HG03442 (cell line): ENCODE data around the gene UBE4B.

Experiments used
- ATAC-seq: cut with Tn5 transposase; IDR thresholded peaks from one replicate; pipeline ENCODE4 v1.9.1; 2021; ENCODE audit warnings: mild to moderate bottlenecking, moderate library complexity; ENCODE audit not compliant: unreplicated experiment

UBE4B gene

DNA sequence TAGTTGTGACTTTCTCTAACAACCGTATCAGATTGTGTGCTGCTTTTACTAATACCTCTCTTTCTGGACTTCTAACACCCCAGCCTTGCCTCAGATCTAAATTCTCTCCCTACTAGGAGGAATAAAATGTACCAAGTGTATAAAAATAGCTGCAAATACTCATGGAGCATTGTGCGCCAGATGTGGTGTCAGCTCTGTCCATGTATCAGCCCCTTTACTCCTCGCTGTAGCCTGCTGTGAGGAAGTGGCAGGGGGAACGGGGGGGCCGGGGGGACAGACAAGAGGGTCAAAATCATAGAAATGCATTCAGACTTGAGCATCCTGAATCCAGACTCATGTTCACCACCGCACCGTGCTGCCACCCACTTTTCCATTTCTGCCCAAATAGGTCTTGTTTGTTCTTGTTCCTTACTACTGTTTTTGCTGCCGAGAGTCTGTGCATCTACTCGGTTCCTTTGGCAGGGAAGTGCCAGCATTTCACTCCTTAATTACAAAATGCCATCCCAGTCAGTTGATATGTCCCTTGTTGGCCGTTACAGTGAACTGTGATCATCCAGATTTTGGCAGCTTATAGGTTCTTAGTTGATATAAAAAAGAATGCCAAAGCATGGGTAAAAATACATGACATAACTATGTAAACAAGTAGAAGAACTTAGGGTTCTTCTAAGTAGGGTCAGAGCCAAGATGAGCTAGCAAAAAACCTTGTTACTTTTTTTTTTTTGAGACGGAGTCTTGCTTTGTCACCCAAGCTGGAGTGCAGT lies 76.4 kb downstream of the UBE4B start:
- no peak for ATAC-seq

DNA sequence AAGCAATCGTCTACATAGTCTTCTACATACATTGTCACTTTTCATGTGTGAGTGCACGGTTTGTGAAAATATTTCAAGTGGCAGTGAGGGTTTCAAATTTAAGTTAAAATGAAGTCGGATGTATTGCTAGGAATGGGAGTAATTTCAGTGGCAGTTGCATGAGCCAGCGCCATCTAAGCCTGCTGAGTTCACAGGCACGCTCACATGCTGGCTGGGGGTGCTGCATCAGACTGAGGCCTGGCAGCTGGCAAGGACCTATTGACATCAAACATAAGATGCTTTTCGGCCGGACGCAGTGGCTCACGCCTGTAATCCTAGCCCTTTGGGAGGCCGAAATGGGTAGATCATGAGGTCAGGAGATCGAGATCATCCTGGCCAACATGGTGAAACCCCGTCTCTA lies 80.7 kb downstream of the UBE4B start:
- no peak for ATAC-seq

DNA sequence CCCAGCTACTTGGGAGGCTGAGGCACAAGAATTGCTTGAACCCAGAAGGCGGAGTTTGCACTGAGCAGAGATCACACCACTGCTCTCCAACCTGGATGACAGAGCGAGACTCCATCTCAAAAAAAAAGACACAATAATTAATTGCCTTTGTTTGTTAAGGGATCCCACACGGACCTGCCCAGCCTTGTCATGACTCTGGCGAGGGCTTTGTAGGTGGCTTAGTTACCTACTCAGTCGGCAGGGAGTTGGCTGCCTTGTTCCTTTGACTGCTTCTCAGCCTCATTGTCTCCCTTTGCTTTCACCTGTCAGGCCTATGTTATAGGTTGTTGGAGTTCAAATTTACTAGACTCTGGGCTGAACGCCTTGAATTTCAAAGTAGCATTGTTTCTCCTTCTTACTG lies 82.0 kb downstream of the UBE4B start:
- no peak for ATAC-seq

DNA sequence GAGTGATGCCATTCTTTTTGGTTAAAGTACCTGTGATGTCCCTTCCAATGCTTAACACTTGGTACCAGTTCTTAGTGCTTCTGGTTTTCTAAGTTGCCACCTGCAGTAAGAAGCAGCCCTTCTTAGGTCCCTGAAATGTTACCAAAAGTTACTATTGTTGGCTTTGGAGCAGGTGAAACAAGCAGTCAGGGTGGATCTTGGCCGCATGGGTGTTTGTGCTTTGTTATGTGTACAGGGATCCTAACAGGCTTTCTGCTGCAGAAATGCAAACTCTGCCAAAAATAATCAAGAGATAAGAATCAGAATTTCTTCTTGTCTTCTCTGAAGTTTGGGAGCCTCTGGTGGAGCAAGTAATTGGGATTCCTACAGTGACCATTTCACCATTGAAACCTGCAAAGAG lies 84.4 kb downstream of the UBE4B start:
- no peak for ATAC-seq

DNA sequence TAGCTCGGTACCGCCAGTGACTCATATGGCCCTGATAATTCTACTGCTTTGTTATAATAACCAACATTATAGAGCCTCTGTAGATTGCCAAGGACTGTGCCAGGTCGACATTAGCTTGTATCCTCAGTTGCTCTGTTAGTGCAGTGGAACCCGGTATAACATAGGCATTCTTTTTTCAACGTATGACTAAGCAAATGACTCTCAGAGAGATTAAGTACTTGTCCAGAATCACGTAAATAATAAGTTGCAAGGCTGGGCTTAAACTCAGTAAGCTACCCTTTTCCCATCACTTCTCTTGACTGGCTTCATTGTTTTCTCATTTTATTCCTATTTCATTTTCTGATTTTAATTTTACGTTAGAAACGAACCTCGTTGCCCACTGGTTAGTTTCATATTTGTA lies 85.1 kb downstream of the UBE4B start:
- ATAC-seq: no peak

DNA sequence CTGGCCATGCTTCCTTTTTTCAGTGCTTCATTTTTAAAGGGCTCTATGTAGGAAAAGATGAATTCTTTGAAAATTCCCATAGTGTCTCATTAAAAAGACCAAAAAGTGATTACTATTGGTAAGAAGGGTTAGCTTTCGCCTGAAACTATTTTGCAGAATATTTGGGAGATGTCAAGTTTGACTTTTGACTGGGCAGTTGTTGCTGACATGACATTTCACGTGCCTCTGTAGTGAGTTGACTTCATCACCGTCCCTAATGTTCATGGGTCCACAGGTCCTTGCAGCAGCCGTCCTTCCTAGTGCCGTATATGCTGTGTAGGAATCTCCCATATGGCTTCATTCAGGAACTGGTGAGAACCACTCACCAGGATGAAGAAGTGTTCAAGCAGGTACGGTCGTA lies 88.9 kb downstream of the UBE4B start:
- ATAC-seq: no peak

DNA sequence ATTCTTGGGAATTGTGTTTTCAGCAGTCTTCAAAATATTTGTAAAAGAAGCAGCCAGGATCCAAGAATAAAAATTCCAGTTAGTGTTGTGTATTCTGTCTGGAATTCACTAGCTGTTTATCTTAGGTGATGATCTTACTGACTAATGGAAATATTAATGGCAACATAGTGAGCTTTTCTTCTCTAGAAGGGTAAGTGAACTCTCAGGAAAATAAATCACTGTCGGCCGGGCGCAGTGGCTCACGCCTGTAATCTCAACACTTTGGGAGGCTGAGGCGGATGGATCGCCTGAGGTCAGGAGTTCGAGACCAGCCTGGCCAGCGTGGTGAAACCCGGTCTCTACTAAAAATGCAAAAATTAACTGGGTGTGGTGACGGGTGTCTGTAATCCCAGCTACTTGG lies 90.2 kb downstream of the UBE4B start:
- ATAC-seq: no peak

DNA sequence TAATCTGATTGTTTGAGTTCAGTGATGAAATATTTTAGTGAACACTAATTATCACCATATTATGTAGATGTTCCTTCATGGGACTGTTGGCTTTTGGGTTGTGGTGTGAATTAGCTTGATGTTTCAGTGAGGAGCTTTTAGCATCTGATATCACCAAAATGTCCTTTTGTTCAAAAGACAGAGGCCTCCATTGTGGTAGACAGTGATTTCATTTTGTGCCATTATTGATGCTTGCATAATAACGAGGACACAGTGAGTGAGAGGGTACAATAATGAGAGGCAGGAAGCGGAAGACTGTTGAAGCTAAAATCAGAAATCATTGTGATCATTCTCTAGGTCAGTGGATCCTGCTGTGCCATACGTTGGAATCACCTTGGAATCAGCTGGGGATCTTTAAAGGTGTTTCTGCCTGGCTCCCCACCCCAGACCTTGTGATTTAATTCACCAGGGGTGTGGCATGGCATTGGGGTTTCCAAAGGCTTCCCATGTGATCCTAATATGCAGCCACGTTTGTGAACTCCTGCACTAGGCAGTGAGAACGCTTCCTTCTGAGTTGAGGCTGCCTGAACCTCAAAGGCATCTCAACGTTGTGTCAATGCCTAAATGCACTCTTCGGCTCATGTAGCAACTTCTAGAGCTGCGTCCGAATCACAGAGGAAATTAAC lies 95.5 kb downstream of the UBE4B start:
- no peak for ATAC-seq

DNA sequence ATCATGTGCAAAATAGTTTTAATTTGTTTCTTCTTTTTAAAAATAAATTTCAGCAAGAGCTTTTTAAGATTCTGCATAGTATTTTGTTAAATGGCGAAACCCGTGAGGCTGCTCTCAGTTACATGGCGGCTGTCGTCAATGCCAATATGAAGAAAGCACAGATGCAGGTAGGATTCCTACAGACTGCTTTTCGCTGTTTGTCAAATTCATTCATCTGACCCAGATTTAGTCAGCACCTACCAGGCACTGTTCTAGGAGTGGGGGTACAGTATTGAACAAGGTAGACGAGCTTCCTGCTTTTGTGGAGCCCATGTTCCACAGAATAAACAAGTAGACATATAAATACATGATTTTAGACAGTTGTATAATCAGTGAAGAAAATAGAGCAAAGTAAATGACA lies 99.6 kb downstream of the UBE4B start:
- ATAC-seq: no peak

DNA sequence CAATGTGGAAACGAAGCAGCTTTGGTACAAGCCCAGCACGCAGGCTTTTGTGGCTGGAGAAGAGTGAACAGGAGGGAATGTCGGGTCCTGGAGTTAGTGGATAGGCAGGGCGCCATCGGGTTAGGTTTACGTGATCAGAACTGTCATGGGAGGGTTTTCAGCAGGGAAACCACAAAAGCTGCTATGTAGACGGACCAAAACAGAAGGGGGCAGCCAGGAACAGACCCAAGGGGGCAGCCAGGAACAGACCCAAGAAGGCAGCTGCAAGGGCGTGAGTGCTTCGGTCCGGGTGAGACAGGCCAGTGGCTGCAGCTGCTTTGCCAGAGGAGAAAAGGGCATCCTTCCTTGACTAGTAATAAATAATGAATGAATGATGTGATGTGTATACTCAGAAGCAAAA lies 100.1 kb downstream of the UBE4B start:
- ATAC-seq: no peak

DNA sequence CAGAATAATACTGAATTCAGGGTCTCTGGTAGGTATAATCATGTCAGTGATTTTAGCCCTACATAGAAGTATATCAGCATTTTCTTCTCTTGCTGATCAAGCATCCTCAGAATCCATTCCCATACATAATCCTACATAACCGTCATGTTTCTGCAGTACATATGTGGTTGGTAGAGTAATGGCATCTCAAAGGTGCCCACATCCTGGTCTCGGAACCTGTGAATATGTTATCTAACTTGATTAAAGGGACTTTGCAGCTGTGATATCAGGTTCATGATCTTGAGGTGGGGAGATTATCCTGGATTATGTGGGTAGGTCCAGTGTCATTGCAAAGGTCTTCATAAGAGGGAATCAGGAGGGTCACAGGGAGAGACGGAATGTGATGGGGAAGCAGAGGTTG lies 108.2 kb downstream of the UBE4B start:
- ATAC-seq: no peak

DNA sequence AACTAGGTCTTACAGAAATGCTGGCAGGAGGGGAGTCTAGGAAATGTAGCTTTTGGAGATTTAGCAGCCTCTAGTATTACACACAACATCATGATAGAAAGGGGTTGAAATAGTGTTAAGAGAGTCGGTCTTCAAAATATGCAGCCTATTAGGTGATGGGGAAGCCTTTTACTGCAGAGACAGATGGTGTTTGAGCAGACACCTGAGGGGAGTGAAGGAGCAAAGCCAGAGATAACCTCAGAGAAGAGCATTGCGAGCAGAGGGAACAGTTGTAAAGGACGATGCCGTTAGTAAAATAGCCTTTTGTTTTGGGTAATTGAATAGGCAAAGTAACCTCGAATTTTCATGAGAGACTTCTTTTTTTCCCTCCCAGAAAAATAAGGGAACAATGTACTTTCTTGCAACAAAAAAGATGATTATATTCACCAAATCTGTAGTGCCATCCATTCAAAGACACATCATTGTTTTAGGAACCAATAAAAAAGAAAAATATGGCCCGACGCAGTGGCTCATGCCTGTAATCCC lies 111.3 kb downstream of the UBE4B start:
- no peak for ATAC-seq

DNA sequence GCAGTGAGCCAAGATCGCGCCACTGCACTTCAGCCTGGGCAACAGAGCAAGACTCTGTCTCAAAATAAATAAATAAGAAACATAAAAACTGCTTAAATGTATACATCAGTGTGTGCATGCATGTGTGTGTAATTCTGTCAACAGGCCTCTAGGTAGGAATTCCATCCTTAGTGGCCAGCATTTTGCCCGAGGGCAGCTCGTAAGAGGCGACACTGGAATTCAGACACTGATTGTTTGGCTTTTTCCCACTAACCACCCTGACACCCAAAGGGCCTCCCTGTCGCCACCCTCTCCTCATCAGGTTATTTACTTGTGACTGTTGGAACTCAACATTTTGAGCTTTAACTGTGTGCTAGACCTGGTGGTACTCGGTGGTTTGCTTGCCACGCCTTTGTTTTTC lies 113.6 kb downstream of the UBE4B start:
- ATAC-seq: no peak

DNA sequence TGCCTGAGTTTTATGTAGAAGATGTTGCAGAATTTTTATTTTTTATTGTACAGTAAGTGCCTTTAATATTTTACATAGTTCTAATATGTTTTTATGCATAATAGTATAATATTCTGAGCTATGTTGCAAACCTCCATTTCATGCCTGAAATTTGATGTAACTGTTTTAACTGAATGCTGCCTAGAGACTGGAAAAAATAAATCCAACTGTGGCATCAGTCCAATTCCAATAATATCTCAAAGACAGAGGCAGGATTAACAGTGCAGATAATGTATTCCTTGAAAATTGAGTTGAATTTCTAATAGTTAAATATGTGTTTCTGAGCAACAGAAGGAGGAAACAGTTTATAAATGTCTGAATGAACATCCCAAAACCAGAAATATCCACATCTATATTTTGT lies 116.5 kb downstream of the UBE4B start:
- ATAC-seq: no peak

DNA sequence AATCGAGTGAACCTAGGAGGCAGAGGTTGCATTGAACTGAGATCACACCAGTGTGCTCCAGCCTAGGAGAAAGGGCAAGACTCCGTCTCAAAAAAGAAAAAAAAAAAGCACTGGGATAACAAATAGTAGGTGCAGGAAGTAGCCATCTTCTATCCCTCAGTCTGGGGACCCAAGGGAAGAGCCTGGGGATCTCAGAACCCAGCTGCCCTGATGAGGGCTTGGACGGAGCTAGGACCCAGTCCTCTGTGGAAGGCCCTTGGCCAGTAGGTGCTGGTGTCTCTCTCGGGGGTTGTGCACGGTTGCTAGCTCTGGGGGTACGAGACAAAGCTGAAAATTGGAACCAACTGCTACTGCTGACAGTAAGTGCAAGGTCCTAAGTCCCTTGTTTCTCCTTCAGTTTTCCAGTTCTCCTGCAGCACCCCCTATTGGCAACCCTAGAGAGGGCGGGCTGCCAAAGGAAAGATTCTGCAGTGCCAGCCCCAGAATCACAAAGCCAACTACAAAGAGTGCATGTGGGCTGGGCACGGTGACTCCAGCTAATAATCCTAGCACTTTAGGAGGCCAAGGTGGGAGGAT lies 120.0 kb downstream of the UBE4B start:
- no peak for ATAC-seq

DNA sequence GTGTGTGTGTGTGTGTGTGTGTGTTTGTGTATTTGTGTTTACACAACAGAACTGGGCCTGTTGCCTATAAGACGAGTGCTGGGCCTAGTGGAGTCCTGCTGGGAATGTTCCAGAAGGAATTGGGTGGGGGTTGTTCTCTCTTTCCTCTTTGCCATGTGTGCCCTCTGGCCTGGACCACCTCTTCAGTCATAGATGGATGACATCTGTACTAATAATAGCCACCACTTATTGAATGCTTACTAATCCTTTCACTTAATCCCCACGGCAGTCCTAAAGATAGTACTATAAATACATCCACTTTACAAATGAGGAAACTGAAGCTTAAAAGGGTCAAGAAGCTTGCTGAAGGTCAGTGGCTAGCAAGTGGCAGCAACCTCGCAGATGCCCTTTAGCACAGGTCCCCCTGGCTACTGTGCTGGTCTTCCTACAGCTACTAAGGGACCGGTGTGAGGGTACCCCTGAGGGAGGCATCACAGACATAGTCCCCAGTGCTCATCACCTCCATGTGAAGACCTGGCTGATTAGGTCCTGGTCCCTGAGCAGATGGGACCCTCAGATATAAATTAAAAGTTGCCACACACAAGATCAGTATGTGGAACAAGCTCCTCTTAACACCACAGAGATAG lies 122.4 kb downstream of the UBE4B start:
- no peak for ATAC-seq

DNA sequence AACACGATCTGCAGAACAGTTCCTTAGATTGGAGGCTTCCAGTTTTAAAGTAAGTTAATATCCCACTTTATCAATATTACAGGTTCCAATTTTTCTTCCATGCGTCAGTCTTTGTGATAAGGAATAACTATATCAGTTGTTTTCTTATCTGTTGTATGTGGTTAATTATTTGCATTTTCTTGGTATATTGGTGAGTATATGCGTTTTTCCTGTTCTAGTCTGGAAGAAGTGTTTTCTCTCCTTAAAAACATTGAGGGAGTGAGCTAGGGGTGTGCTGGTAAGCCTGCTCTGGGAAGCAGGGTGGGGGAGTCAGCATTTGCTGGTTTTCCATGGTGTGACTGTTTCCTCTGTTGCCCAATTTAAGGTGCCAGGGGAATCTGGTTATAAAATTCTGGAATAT lies 127.4 kb downstream of the UBE4B start:
- no peak for ATAC-seq

DNA sequence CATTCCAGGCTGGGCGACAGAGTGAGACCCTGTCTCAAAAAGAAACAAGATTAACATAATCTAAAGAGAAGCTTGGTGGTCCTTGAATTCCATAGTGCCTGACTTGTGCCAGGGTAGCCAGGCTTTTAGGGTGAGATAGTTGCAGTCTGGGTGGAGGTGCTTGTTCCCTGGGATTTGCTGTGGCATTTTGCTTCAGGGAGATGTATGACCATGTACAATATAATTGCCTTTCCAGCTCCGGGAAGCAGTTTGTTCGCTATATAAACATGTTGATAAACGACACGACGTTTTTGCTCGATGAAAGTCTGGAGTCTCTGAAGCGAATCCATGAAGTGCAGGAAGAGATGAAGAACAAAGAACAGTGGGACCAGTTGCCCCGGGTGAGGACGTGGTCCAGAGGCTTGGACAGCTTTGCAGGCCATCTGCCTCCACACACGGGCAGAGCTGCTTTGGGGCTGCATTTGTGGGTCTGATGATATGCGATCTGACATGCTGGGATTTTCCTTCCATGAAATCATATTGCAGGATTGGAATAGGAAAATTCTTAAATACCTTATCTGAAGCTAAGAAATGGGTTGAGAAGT lies 128.2 kb downstream of the UBE4B start:
- ATAC-seq: no peak

DNA sequence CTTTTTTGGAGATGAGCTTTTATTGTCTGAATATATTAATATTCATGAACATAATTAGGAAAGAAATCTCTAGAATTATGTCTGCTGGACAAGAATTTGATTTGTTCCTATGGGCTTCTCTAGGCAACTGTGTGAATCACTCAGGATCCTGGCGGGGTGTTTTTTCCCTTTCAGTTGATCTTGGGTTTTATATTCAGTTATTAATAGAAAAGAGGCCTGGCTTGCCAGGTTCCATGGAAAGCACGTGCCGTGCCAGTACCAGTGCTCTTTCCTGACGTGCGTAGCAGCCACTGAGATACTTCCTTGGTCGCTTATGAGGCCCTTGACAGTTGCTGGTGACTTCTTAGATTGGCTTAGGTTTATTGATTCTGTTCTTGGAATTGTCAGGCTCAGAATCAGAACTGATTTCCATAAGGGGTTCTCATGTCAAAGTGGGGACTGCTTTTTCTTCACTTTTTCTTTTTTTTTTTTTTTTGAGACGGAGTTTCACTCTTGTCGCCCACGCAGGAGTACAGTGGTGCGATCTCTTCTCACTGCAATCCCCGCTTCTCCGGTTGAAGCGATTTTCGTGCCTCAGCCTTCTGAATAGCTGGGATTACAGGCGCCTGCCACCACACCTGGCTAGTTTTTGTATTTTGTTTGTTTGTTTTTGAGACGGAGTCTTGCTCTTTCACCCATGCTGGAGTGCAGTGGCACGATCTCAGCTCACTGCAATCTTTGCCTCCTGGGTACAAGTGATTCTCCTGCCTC lies 129.0 kb downstream of the UBE4B start:
- no peak for ATAC-seq

DNA sequence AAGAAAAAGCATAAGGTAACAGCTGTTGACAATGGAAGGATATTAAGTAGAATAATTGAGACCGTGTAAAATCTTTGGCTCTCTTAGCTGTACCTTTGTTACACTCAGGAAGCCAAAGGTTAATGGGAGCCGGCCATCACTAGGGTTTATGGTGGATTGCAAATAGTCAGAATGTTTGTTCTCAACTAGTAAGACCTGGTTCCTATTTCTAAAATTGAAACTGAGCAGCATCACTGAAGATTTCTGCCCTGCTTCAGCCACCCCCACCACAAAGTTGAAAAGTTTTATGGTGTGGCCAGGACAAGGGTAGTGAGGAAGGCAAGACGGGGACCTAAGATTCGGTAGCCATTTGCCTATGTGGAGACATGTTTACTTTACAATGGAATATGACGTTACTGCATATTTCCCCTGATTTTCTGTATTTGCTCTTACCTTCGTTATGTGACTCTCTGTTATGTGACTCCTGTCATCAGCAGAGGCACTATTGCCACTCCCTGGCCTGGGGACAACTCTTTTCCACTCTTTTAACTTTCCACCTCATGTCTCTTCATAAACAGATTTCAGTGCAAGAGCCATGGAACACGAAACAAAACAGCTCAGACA lies 136.3 kb downstream of the UBE4B start:
- ATAC-seq: no peak
